HG02870 (cell line): ENCODE data around the gene COX7A2L.

Experiments
- ATAC-seq: cut with Tn5 transposase; IDR thresholded peaks from one replicate; pipeline ENCODE4 v1.9.1; 2021; ENCODE audit warnings: mild to moderate bottlenecking, moderate library complexity; ENCODE audit not compliant: unreplicated experiment

COX7A2L gene

DNA sequence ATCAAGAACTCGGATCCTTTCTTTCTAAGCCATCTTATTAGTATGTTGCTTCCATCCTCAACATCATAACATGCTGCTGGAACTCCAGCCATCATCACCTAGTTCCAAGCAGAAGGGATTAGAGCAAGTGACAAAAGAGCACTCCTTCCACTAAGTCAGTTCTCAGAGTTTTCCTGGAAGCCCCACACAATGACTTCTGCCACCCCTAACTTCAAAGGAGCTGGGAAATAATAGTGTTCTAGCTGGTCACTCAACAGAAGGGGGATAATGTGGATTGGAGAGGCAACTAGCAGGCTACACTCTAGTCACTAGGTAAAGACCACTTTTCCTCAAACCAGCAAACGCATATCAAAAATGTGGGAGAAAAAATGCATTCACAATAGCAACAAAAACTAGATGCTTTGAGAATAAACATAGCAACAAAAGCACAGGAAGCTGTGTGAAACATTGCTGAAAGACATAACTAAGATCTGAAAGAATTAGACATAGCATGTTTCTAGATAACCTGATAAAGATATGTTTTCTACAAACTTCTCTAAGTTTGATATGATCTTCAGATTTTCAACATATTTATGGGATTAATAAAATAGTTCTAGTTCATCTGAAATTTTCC is 39.5 kb downstream of the COX7A2L start:
- ATAC-seq, result no peak

DNA sequence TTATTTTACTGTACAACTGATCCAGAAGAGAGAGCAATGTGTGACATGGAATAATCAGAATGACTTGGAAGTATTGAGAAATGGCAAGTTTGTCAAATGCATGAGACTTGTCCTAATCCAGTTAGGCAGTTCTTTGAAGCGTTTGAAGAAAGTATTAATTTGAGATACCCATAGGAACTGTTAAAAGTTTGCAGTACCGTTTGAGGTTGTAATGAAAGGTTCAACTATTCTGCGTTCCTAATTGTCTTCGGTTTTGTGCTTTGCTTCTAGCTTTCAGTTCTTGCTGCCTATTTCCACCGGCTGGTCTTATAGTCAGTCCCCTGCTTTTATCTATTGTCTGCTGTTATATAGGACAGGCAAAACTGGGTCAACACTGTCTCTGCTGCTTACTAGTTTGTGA is 41.8 kb downstream of the COX7A2L start:
- ATAC-seq, result no peak

- no peak for ATAC-seq
Measured at GRCh38 chr2:42317945-42318344, 43.1 kb downstream of the COX7A2L start.

DNA sequence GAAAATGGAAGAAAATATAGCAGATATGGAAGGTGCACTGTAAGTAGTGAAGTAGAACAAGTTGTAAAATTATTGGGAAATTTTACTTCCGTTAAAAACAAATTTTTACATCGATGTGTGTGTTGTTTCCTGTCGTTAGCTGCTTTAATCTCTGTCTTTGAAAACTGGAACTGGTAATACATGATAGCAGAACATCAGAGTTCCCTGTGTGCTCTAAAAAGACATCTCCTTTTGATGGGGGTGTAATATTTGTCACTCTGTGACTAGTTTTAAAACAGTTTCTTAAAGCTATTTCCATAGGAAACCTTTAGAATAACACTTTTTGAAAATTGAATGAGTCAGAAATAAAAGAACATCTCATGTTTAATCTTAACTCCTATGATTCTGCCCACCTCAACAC is 43.5 kb downstream of the COX7A2L start:
- ATAC-seq, result no peak

- no peak for ATAC-seq
Measured at GRCh38 chr2:42316910-42317309, 44.1 kb downstream of the COX7A2L start.

- ATAC-seq, result no peak
Measured at GRCh38 chr2:42315844-42316470, 45.1 kb downstream of the COX7A2L start.

- no peak for ATAC-seq
Measured at GRCh38 chr2:42314892-42315468, 46.0 kb downstream of the COX7A2L start.

- no peak for ATAC-seq
Measured at GRCh38 chr2:42312106-42312505, 48.9 kb downstream of the COX7A2L start.

DNA sequence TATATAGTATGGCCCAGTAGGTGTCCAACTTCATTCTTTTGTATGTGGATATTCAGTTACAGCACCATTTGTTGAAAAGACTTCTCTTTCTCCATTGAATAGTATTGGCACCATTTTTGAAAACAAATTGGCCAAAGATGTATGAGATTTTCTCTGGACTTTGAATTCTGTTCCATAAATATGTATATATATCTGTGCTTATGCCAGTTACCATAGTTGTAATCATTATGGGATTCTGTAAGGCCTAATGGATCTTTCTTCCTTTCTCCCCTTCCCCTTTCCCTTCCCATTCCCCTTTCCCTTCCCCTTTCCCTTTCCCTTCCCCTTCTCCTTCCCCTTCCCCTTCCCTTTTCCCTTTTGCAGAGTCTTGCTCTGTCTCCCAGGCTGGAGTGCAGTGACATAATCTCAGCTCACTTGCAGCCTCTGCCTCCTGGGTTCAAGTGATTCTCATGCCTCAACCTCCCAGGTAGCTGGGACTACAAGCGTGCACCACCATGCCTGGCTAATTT is 51.0 kb downstream of the COX7A2L start:
- no peak for ATAC-seq

GRCh38 chr2:42309366-42309765 is 51.7 kb downstream of the COX7A2L start:
- ATAC-seq, result no peak

GRCh38 chr2:42307180-42307579 is 53.8 kb downstream of the COX7A2L start:
- no peak for ATAC-seq

DNA sequence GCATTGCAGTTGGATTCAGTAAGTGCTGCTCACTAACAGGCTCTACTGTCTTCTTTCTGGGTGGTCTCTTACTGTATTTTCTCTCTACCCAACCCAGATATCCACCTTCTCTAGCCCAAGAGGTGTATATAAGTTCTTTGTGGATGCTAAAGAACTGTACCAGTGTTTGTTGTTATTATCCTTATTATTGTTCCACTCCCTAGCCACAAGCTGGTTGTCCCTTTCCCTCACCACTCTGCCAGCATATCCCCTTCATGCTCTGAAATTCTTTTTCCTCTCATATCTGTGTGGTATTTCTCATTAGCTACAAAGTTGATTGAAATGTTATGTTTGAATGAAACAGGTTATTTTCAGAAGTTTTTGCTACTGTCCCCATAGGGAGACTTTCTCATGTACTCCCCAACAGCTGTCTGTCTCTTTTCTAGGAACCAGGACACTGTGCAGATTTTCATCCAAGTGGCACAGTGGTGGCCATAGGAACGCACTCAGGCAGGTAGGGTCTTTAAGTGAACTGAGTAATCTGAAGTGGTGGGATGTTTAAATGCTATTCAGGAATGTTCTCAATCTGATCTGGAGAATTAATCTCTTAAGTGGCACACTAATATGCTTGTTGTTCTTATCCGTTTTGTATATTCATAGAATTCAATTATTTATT is 56.8 kb downstream of the COX7A2L start:
- no peak for ATAC-seq

GRCh38 chr2:42303252-42303651 is 57.8 kb downstream of the COX7A2L start:
- no peak for ATAC-seq

- ATAC-seq, result no peak
Measured at GRCh38 chr2:42300527-42300926, 60.5 kb downstream of the COX7A2L start.
